Ovary (tissue), 9 donors: ENCODE results near the gene COL6A2. TPM values are rescaled to one million over a fixed set of nuclear protein-coding genes. Genes with fewer than 3 reads are reported as not detected.

Experiments
- DNase-seq, 5 donors: peaks; one replicate each; pipeline ENCODE4 v3.0.0-alpha.2; 2019 to 2020
- H3K27ac ChIP-seq, 2 donors: fragments of 200-600 bp; one replicate each; pipeline versions ENCODE4 v1.5.1 to v1.8.0; 2019 to 2022
- H3K27me3 ChIP-seq: fragments of 200-600 bp; one replicate; pipeline ENCODE4 v1.8.0; 2022
- H3K36me3 ChIP-seq: fragments of 200-600 bp; sonication (generic); one replicate; pipeline ENCODE4 v1.5.1; 2019
- H3K4me1 ChIP-seq: one replicate; pipeline ENCODE4 v1.8.1; 2013; ENCODE audit warnings: mild to moderate bottlenecking, moderate library complexity; ENCODE audit not compliant: insufficient read depth
- H3K4me3 ChIP-seq: fragments of 200-600 bp; sonication (generic); one replicate; pipeline ENCODE4 v1.5.1; 2017
- H3K9me3 ChIP-seq, 2 donors: fragments of 200-600 bp in 1 of 2; sonication (generic) in 1 of 2; one replicate each; pipeline versions ENCODE4 v1.5.1 to v1.8.1; 2013 to 2019; ENCODE audit warnings: mild to moderate bottlenecking in 1 of 2, moderate library complexity in 1 of 2
- EP300 ChIP-seq: sonication (generic); formaldehyde crosslinking; IDR thresholded peaks from one replicate; pipeline ENCODE4 v1.6.1; 2017; ENCODE audit warnings: antibody characterized with exemption
- POLR2A ChIP-seq: fragments of 450-650 bp; IDR thresholded peaks from one replicate; pipeline ENCODE4 v1.6.1; 2017; ENCODE audit warnings: antibody characterized with exemption, mild to moderate bottlenecking, moderate library complexity
- WGBS, 3 donors: extraction: QIAGEN DNeasy Blood & Tissue Kit in 1 of 3; methylation state at CpG; one replicate each; pipeline versions ENCODE4 v1.1.5 to v1.1.7; 2013 to 2017; 5-methylcytosine and 5-hydroxymethylcytosine counted together
- intact Hi-C, 4 donors: fragments of 100-400 bp; cut with DNase I; formaldehyde crosslinking; loops; one replicate each; pipeline versions ENCODE4 v1.11.0 to v1.15.1; 2022 to 2023
- polyA plus RNA-seq, 2 donors: library from polyadenylated mRNA; stranded (reverse); fragments of 200-250 nt in 1 of 2; fragments of 350-450 nt in 1 of 2; fragmentation: Illumina TruSeq in 1 of 2; extraction: RNeasy Lipid Tissue Mini Kit (QIAGEN cat#74804) in 1 of 2; gene quantifications; one replicate each; pipeline ENCODE4 v1.2.3, GENCODE V29; 2013 to 2014
- total RNA-seq, 7 donors: library from RNA; depleted of rRNA in 2 of 7; stranded (reverse); fragments of >200 nt in 2 of 7; fragmentation: NEBNext Ultra II Directional in 3 of 7; extraction: Animal tissue kit (Norgen Biotek cat#: 25700) in 3 of 7; gene quantifications; one replicate each; pipeline versions ENCODE4 v1.1.0 to v1.2.4, GENCODE V29; 2016 to 2023
- TF ChIP-seq, protein P1 (sequence below), 3 donors: fragments of 450-650 bp in 2 of 3; fragments of 200-600 bp in 1 of 3; IDR thresholded peaks; one replicate each; pipeline versions ENCODE4 v1.5.1 to v1.8.0; 2016 to 2022; ENCODE audit warnings: antibody characterized with exemption in 3 of 3, mild to moderate bottlenecking in 1 of 3
- donor health status: DM: no; HTN: no; CAD: no; lungs with moderate emphysema.
- donor health status: DM: no; HTN: no; CAD: no.
- donor health status: Bipolar disorder and iron deficiency.
- donor health status: DM: yes; HTN: yes; CAD: no.
- donor health status: DM: no; HTN: no; CAD: no.
- donor health status: DM: yes; HTN: yes; CAD: no.

Gene COL6A2
- total and polyA plus RNA-seq, 9 donors, result 50.9 to 1,092 (median 818) TPM

DNA sequence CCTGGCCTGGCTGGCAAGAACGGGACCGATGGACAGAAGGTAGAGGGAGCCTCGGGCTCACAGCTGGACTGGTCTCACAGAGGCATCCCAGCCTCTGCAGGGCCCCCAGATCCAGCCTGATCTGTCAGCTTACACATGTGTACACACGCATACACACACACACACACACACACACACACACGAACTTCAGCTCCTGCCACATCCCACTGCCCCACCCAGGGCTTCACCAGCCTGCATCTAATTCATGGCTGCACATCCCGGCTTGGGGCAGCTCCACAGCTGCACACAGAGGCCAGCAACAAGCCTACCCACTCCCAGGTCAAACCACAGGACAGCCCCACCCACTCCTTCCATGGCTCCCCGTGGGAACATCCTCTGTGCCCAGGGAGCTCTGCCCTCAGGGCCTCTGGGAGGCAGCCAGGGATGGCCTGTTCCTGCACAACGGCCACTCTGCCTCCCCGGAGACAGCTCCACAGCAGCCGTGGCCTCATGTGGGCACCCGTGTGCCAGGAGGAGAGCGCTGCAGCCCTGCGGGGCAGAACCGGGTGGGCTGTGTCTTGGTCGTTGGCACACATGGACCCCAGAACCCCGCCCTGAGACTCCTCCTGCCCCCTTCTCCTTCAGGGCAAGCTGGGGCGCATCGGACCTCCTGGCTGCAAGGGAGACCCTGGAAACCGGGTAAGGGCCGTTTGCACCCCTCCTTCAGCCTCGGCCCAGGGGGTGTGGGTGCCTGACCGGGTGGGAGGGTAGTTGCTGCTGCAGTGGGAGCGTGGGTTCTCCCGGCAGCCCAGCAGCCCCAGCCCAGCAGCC lies 19.1 kb downstream of the COL6A2 start:
- Histone ChIP-seq H3K27me3 (no peaks in the 10 kb centered on the region), H3K9me3 (no peaks in the 10 kb centered on the region), H3K4me1 (no peaks in the 10 kb centered on the region), H3K27ac (no peak overlapping the region), H3K36me3 (no peaks in the 10 kb centered on the region), H3K4me3 (no peak overlapping the region)
- intact Hi-C loops, result no loop called here
- TF ChIP-seq, protein P1, sequence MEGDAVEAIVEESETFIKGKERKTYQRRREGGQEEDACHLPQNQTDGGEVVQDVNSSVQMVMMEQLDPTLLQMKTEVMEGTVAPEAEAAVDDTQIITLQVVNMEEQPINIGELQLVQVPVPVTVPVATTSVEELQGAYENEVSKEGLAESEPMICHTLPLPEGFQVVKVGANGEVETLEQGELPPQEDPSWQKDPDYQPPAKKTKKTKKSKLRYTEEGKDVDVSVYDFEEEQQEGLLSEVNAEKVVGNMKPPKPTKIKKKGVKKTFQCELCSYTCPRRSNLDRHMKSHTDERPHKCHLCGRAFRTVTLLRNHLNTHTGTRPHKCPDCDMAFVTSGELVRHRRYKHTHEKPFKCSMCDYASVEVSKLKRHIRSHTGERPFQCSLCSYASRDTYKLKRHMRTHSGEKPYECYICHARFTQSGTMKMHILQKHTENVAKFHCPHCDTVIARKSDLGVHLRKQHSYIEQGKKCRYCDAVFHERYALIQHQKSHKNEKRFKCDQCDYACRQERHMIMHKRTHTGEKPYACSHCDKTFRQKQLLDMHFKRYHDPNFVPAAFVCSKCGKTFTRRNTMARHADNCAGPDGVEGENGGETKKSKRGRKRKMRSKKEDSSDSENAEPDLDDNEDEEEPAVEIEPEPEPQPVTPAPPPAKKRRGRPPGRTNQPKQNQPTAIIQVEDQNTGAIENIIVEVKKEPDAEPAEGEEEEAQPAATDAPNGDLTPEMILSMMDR (IDR thresholded peaks at IDR 0.05), result no peak
- TF ChIP-seq POLR2A, result no peak
- TF ChIP-seq EP300, result no peak
- WGBS, 3 donors, result 71 to 77% (median 73%) methylated on average over 24 of the region's 24 CpGs
- peak; percentile 9 to 32 (median 21) for DNase-seq

DNA sequence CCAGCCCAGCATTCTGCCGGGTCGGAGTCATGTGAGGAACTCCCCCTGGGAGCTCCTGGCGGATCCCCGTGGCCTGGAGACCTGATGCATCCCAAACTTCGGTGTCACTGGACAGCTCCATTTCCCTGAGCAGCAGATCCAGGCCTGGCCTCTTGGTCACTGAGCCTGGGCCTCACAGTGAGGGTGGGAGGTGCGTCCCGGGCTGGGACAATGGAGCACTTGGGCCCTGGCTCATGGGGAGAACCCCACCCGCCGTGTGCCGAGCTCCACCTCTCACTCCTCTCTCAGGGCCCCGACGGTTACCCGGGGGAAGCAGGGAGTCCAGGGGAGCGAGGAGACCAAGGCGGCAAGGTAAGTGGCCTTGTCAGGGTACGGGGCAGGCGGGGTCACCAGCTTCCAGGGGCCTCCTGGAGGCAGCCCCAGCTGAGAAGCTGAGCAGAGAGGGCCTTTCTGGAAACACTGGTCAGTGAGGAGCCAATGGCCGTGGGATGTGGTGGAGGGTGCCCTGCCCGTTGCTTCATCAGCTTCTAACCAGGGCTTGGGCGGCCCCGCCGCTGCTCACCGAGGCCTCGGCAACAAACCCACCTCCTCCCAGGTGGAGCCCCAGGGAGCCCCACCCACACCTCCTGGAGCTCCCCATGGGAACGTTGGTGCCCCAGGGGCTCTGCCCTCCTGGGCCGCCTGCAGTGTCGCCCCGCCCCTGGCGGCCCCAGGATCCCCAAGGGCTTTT lies 19.8 kb downstream of the COL6A2 start:
- TF ChIP-seq, protein P1 (IDR thresholded peaks at IDR 0.05), result no peak
- TF ChIP-seq POLR2A (no peak), EP300 (no peak)
- no peak overlapping the region for H3K4me3 ChIP-seq
- no peaks in the 10 kb centered on the region for H3K9me3 ChIP-seq
- DNase-seq, result peak; percentile 11 to 33 (median 21)
- no peaks in the 10 kb centered on the region for H3K27me3 ChIP-seq
- intact Hi-C loops, result no loop called here
- H3K4me1 ChIP-seq, result no peaks in the 10 kb centered on the region
- WGBS, 3 donors, result 77 to 85% (median 81%) methylated on average over 28 to 29 of the region's 29 CpGs
- H3K27ac ChIP-seq, result no peak overlapping the region
- no peaks in the 10 kb centered on the region for H3K36me3 ChIP-seq

DNA sequence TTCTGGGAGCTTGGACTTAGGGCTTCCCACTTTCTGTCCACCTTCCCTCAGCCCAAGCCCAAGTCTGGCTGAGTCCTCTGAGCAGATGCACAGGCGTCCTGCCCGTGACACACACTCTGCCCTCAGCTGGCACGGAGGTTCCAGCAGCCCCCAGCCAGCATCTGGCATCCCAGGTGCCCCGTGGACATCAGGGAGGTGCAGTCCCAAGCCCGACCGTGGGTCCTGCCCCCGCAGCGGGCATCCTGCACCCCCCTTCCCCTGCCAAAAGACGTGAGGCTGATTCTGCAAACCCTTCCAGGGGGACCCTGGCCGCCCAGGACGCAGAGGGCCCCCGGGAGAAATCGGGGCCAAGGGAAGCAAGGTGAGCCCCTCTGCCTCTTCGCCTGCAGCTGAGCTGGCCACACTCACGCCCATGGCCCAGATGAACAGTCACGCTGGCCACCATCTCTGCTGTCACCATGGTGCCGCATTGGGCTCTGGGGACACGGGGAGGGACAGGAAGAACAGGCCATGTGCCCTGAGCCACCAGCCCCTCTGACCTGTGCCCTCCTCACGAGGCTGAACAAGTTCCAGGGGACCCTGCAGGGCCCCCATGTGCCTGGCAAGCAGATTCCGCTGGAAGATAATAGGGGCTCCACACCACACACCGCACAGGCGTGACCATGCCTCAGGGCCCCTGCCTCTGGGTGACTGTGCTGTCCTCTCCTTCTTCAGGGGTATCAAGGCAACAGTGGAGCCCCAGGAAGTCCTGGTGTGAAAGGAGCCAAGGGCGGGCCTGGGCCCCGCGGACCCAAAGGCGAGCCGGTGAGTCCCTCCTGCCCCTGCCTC lies 20.6 kb downstream of the COL6A2 start:
- Histone ChIP-seq H3K9me3 (no peaks in the 10 kb centered on the region), H3K36me3 (no peaks in the 10 kb centered on the region), H3K4me1 (no peaks in the 10 kb centered on the region), H3K4me3 (no peak overlapping the region), H3K27me3 (no peaks in the 10 kb centered on the region), H3K27ac (no peak overlapping the region)
- no peak for TF ChIP-seq POLR2A
- TF ChIP-seq, protein P1 (IDR thresholded peaks at IDR 0.05), result no peak
- no peak for TF ChIP-seq EP300
- DNase-seq, result peak; percentile 7 to 37 (median 20)
- WGBS, 3 donors, result 84 to 88% (median 86%) methylated on average over 26 to 27 of the region's 27 CpGs
- intact Hi-C loops, result no loop called here

DNA sequence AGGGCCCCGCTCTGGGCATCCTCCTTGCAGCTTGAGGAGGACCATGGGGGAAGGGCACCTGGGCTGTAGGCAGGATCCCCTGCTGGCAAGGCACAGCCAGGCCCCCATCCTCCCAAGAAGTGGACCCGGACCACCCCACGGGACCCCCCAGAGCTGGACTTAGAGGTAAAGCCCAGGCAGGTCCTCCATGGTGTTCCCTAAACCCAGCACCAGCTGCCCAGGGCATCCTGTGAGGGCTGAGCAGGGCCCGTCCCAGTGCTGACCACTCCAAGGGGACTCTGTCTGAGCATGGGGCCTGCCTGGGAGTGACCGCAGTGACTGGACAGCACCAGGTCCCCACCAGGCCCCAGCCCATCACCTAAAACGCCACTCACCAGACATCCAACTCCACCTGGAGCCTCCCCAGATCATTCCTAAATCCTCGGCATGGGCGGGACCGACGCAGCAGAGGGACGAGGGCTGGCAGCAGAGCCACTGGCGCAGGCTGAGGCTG lies 21.3 kb downstream of the COL6A2 start:
- Histone ChIP-seq H3K9me3 (no peaks in the 10 kb centered on the region), H3K27me3 (no peaks in the 10 kb centered on the region), H3K27ac (no peak overlapping the region), H3K4me1 (no peaks in the 10 kb centered on the region), H3K4me3 (no peak overlapping the region), H3K36me3 (no peaks in the 10 kb centered on the region)
- 90 to 93% (median 90%) methylated on average over 12 of the region's 12 CpGs for WGBS, 3 donors
- DNase-seq, result peak; percentile 10 to 35 (median 20)
- intact Hi-C loops, result no loop called here
- TF ChIP-seq, protein P1 (IDR thresholded peaks at IDR 0.05), result no peak
- TF ChIP-seq POLR2A, result no peak
- TF ChIP-seq EP300, result no peak
